GM21447 (cell line): Measurements from ENCODE around the gene DOCK1.

Experiments
- ATAC-seq: cut with Tn5 transposase; IDR thresholded peaks from one replicate; pipeline ENCODE4 v1.9.1; 2021; ENCODE audit not compliant: unreplicated experiment

The DOCK1 gene

DNA sequence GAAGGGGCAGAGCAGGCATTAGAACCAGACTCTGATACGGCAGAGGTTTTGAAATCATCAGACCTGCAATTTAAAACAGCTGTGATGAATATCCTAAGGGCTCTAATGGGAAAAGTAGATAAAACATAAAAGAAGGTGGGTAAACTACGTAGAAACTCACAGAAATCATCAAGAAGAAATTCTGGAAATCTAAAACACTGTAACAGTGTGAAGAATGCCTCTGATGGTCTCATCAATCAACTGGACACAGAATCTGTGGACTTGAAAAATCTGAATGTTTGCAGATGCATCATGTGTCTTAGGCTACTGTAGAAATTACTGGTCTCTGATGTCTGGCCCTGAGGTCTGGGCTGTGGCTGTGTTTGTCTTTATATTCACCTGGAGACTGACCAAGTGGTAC, 470.8 kb downstream of the DOCK1 start:
- ATAC-seq = no peak

DNA sequence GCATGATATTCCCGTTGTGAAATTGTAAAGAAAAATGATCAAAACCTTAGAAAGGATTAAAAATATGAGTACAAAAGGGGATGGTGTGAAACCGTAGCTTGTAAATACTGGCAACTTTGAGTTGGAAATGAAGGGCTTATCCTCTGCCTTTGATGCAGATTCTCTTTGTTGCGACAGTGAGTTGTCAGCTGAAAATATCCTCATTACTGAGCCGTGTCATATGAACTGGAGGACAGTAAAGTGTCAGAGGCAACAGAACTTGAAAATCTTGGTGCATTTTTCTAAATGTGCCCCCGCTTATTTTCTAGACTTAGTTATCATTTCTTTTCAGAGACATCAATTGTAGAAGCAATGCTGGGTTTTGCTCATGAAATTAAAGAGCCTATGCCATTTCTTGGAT, 473.4 kb downstream of the DOCK1 start:
- ATAC-seq = no peak

DNA sequence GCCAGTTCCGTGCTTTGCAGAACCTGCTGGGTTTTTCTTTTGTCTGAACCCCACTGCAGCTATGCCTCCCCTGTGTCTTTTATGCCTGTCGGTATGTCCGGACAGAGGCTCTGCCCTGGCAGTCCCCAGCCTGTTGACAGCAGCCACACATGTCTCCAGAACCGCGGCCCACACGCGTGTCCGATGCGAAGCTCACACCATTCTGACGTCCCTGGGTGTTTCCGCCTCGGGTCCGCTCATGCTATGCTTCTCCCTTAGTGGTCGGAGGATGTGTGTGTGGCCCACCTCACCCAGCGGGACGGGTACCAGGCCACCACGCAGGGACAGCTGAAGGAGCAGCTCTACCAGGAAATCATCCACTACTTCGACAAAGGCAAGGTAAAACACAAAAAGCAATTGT, 479.3 kb downstream of the DOCK1 start:
- no peak for ATAC-seq

- no peak for ATAC-seq
Observed at GRCh38 chr10:127385066-127385465, 479.8 kb downstream of the DOCK1 start.

DNA sequence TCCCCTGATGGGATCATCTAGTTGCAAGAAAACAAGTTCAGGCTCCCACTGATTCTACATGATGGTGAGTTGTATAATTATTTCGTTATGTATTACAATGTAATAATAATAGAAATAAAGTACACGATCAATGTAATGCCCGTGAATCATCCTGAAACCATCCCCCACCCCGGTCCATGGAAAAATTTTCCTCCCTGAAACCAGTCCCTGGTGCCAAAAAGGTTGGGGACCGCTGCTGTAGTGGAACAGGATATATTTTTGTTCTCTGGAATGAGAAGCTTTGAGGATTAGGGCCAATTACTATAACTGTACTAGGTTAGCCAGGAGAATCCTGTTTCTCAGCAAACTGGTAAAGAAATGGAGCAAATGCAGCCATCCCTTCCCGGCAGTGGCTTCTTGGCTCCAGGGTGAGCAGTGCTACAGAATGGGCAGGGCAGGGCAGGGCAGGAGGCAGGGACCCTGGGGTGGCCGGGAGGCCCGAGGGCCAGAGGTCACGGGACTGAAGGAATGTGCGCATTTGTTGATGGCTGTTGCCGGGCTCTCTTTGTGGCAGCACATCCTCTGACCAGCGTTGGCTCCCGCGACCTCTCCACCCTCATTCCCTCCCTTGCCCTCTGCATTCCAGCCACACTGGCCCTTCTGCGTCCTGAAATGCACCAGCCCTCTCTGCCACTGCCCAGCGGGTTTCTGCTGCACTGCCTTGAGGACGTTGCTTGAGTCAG, 481.5 kb downstream of the DOCK1 start:
- ATAC-seq = no peak

DNA sequence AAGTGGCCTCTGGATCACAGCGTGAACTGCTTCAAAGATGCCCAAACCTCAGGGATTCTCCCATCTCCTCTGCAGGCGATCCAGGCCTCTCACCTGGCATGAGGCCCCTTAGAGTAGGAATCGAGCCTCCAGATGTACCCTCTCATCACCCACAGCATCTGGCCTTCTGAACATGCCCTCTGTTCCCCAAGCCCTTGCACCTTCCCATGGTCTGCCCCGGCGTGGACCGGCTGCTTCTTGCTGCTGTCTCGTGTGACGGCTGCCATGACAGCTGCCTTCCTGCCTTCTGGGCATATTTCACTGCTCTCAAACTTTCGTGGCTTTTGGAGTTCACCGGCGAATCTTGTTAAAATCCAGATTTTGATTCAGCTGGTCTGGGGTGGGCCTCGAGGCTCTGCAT, 486.6 kb downstream of the DOCK1 start:
- ATAC-seq = no peak

- no peak for ATAC-seq
Observed at GRCh38 chr10:127392351-127393235, 487.4 kb downstream of the DOCK1 start.

DNA sequence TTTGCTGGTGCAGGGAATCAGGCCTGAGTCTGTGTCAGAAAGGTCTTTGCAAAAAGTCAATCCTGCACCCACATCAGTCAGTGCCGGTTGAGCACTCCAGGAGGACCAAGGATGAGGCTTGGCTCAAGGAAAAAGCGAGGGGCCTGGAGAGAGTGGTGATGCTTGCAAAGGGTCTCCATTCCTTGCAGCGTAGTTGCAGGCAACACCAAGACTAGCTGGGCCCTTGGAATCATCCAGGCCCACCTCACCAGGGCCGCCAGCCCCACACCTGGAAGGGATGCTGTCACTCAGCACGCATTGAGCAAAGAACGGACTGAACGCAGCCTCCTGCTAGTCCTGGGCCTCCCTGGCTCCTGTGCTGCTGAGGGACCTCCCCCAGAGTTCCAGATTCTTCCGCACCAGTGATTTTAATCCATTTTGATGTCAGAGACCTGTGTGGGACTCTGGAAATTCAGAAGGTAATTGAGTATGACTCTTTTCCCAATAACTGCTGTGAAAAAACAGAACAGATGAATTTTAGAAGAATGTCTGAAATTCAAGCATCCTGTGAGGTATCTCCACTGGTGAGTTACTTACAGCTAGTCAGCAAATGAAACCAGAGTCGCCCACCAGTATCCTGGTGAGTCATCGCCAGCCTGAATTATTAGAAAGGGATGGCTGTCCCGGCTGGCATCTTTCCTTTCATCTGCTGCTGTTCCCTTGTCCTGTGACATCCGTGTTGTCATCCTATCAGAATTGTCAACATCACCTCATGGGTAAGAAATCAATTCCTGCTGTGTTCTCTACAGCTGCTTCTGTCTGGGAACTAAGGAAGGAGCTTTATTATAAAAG, 493.1 kb downstream of the DOCK1 start:
- ATAC-seq = no peak

GRCh38 chr10:127398971-127399365, 493.7 kb downstream of the DOCK1 start:
- ATAC-seq = no peak

DNA sequence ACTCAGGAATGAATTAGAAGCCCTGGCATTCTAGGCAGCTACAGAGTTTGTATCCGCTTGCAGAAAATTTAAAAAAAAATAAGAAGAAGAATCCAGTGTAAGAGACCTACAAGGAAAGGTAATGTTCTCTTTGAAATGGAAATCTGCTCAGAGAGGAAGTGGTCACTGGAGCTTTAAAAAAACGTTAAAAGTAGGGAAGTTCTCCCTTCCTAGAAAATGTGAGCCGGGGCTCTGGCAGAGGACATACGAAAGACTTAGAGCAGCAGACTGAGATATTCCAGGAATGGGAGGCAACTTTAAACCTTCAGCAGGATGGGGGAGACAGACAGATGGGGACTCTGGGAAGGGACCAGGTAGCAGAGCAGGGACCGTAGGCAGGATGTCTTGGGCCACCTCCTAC, 494.4 kb downstream of the DOCK1 start:
- no peak for ATAC-seq

DNA sequence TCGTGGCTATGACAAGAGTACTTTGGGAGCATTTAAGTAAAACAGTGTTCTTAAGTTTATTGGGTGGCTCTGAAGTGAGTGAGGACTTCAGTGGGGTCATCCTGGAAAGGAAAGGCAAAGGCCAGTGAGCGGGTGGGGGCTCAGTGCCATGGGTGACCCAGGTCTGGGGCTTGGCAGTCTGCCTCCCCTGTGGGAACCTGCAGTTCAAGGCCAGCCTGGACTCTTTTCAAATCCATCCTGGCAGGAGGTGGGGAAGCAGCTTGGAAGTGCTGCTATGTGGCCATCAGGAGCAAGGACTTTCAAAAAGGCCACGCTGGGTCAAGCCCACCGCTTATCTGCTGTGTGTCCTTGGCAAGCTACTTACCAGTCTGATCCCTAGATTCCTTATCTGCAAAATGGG, 495.0 kb downstream of the DOCK1 start:
- no peak for ATAC-seq

GRCh38 chr10:127402596-127403409, 497.6 kb downstream of the DOCK1 start:
- ATAC-seq = no peak

DNA sequence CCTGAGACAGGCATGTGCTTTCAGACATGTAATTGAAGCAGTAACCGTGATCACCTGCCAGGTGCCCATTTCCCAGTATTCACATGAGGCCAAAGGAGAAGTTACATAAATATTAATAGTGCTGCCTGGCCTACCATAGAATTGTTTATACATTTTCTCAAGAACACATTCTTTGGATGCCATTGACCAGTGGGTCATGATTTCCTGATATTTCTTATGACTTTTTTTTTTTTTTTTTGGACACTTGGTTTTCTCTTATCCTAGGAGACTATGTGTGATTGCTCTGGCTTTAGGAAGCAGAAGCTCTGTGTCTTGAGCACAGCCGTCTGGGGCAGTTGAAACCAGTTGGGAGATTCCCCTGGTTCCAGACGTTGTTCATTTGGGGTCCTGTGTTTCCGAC, 500.0 kb downstream of the DOCK1 start:
- ATAC-seq = no peak

- ATAC-seq = no peak
Observed at GRCh38 chr10:127406018-127406550, 500.9 kb downstream of the DOCK1 start.

- ATAC-seq = no peak
Observed at GRCh38 chr10:127407551-127407950, 502.3 kb downstream of the DOCK1 start.

GRCh38 chr10:127408112-127408710, 503.0 kb downstream of the DOCK1 start:
- no peak for ATAC-seq

- no peak for ATAC-seq
Observed at GRCh38 chr10:127408733-127409132, 503.5 kb downstream of the DOCK1 start.

- no peak for ATAC-seq
Observed at GRCh38 chr10:127410030-127410429, 504.8 kb downstream of the DOCK1 start.

- ATAC-seq = no peak
Observed at GRCh38 chr10:127411062-127411461, 505.8 kb downstream of the DOCK1 start.

DNA sequence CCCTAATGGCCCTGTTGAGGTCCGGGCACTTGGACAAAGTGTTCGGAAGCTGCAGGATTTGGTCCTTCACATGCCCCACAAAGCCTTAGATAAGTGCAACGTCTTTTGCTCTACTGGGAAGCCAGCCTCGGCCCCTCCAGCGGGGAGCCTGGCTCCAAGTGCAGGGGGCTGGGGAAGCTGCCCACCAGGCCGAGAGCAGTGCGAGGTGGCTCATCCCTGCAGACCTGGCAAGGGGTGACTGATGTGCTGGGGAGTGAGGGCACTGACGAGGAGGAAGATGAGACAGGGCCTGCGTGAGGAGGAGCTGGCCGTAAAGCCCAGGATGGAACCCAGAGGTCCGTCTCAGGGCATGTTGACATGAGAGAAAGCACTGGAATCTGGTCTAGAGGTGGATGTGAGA, 508.1 kb downstream of the DOCK1 start:
- no peak for ATAC-seq
